SK-N-SH treated with all-trans-retinoic acid at 6 μM for 48 hours (cell line): ENCODE results near the gene TAPT1.

Experiments used
- ATAC-seq: fragments of 200-7000 bp; cut with Tn5 transposase; 3 replicates; pipeline ENCODE4 v1.9.1; 2020; ENCODE audit warnings: mild to moderate bottlenecking, moderate library complexity
- ARNTL ChIP-seq: fragments of 450-650 bp; formaldehyde crosslinking; IDR thresholded peaks from 2 replicates; pipeline ENCODE4 v1.5.0; 2020; ENCODE audit warnings: low read depth, mild to moderate bottlenecking, moderate library complexity, borderline replicate concordance
- BACH2 ChIP-seq: fragments of 250-450 bp; sonication (Bioruptor Pico); IDR thresholded peaks from 2 replicates; pipeline ENCODE4 v1.9.0; 2021; ENCODE audit warnings: mild to moderate bottlenecking, borderline replicate concordance
- CSDC2 ChIP-seq: fragments of 250-450 bp; sonication (Bioruptor Pico); IDR thresholded peaks from 2 replicates; pipeline ENCODE4 v1.5.0; 2020; ENCODE audit warnings: mild to moderate bottlenecking, moderate library complexity
- ESRRG ChIP-seq: fragments of 250-450 bp; sonication (Bioruptor Pico); IDR thresholded peaks from 2 replicates; pipeline ENCODE4 v1.6.1; 2021; ENCODE audit warnings: mild to moderate bottlenecking
- ISL1 ChIP-seq: fragments of 250-450 bp; sonication (Bioruptor Pico); IDR thresholded peaks from 2 replicates; pipeline ENCODE4 v2.1.2; 2022; ENCODE audit warnings: mild to moderate bottlenecking, moderate library complexity
- OSR1 ChIP-seq: fragments of 250-450 bp; sonication (Bioruptor Pico); IDR thresholded peaks from 2 replicates; pipeline ENCODE4 v1.8.0; 2022; ENCODE audit warnings: moderate library complexity, mild to moderate bottlenecking, inconsistent platforms
- PATZ1 ChIP-seq: fragments of 250-450 bp; sonication (Bioruptor Pico); IDR thresholded peaks from 2 replicates; pipeline ENCODE4 v1.8.0; 2020; ENCODE audit warnings: mild to moderate bottlenecking, moderate library complexity, borderline replicate concordance
- RARB ChIP-seq: fragments of 250-450 bp; sonication (Bioruptor Pico); IDR thresholded peaks from 2 replicates; pipeline ENCODE4 v1.8.0; 2021; ENCODE audit warnings: mild to moderate bottlenecking, moderate library complexity
- TCF4 ChIP-seq: fragments of 250-450 bp; sonication (Bioruptor Pico); IDR thresholded peaks from 2 replicates; pipeline ENCODE4 v1.8.0; 2021; ENCODE audit warnings: mild to moderate bottlenecking, moderate library complexity, borderline replicate concordance
- TOX ChIP-seq: fragments of 250-450 bp; sonication (Bioruptor Pico); IDR thresholded peaks from 2 replicates; pipeline ENCODE4 v1.8.0; 2021; ENCODE audit warnings: mild to moderate bottlenecking, moderate library complexity, borderline replicate concordance
- TSHZ2 ChIP-seq: fragments of 250-450 bp; sonication (Bioruptor Pico); IDR thresholded peaks from 2 replicates; pipeline ENCODE4 v1.5.0; 2020; ENCODE audit warnings: mild to moderate bottlenecking, moderate library complexity
- ZC3H10 ChIP-seq: fragments of 250-450 bp; sonication (Bioruptor Pico); IDR thresholded peaks from 2 replicates; pipeline ENCODE4 v1.5.1; 2021; ENCODE audit warnings: mild to moderate bottlenecking, moderate library complexity
- ZFP3 ChIP-seq: fragments of 250-450 bp; sonication (Bioruptor Pico); IDR thresholded peaks from 2 replicates; pipeline ENCODE4 v1.5.0; 2020; ENCODE audit warnings: mild to moderate bottlenecking, moderate library complexity
- ZFP30 ChIP-seq: fragments of 450-650 bp; formaldehyde crosslinking; IDR thresholded peaks from 2 replicates; pipeline ENCODE4 v1.5.0; 2022; ENCODE audit warnings: mild to moderate bottlenecking, moderate library complexity
- ZNF70 ChIP-seq: fragments of 450-650 bp; formaldehyde crosslinking; IDR thresholded peaks from 2 replicates; pipeline ENCODE4 v1.5.0; 2020; ENCODE audit warnings: mild to moderate bottlenecking, moderate library complexity
- ZNF8 ChIP-seq: fragments of 450-650 bp; formaldehyde crosslinking; IDR thresholded peaks from 2 replicates; pipeline ENCODE4 v1.5.0; 2020; ENCODE audit warnings: mild to moderate bottlenecking, moderate library complexity
- TF ChIP-seq, protein P1 (sequence below): fragments of 250-450 bp; sonication (Bioruptor Pico); IDR thresholded peaks from 2 replicates; pipeline ENCODE4 v1.5.1; 2021; ENCODE audit warnings: mild to moderate bottlenecking, moderate library complexity
- TF ChIP-seq, protein P2 (sequence below): fragments of 250-450 bp; sonication (Bioruptor Pico); IDR thresholded peaks from 2 replicates; pipeline ENCODE4 v1.8.0; 2021; ENCODE audit warnings: low read depth, mild to moderate bottlenecking, moderate library complexity, borderline replicate concordance

TAPT1 gene

DNA sequence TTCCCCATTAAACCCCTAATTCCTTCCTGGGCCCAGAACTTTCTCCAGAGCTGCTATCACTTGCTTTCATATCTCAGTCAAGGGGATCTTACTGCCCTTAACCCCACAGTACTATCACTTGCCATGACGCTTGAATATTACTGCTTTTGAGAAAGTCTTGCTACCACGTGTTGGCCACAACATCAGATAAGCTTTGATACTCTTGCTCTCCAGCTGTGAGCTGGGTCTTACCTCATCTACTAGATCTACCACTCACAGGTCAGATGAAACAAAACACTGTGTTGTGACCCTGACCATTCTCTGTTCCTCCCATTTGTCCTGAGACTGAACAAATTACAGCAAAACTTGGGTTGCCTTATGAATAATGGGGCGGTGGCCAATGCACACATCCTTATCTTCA, 12.1 kb upstream of the TAPT1 start:
- TF ChIP-seq ZFP30 (CRISPR knock-in tag): no peak
- TF ChIP-seq TSHZ2: no peak
- TF ChIP-seq TOX (CRISPR knock-in tag): no peak
- no peak for TF ChIP-seq ZC3H10
- no peak for TF ChIP-seq TCF4 (CRISPR knock-in tag)
- no peak for TF ChIP-seq OSR1 (CRISPR knock-in tag)
- TF ChIP-seq CSDC2 (CRISPR knock-in tag): no peak
- no peak for TF ChIP-seq ZNF8 (CRISPR knock-in tag)
- no peak for TF ChIP-seq ESRRG (CRISPR knock-in tag)
- TF ChIP-seq ISL1 (CRISPR knock-in tag): no peak
- TF ChIP-seq, protein P1, sequence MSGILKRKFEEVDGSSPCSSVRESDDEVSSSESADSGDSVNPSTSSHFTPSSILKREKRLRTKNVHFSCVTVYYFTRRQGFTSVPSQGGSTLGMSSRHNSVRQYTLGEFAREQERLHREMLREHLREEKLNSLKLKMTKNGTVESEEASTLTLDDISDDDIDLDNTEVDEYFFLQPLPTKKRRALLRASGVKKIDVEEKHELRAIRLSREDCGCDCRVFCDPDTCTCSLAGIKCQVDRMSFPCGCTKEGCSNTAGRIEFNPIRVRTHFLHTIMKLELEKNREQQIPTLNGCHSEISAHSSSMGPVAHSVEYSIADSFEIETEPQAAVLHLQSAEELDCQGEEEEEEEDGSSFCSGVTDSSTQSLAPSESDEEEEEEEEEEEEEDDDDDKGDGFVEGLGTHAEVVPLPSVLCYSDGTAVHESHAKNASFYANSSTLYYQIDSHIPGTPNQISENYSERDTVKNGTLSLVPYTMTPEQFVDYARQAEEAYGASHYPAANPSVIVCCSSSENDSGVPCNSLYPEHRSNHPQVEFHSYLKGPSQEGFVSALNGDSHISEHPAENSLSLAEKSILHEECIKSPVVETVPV (CRISPR knock-in tag): no peak
- no peak for ATAC-seq

DNA sequence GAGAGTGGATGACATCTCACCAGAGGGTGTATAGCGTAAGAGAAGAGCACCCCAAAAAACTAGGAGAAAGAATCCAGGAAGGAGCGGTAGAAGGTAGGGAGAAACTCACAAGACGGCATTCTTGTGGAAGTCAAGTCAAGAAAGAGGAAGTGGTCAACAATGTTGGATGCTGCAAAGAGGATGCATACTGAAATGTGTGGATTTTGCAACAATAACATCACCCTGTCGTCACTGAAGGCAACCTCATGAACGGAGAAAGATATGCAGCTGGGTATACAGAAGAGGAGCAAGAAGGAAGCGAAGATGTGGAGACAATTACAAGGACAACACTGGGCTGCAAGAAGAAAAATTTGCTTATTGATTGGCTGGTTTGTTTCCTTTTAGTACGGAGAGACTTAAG, 11.4 kb upstream of the TAPT1 start:
- no peak for ATAC-seq
- TF ChIP-seq ZC3H10: no peak
- TF ChIP-seq ZNF8 (CRISPR knock-in tag): no peak
- no peak for TF ChIP-seq OSR1 (CRISPR knock-in tag)
- TF ChIP-seq ZFP3 (CRISPR knock-in tag): no peak
- TF ChIP-seq ARNTL (CRISPR knock-in tag): no peak
- TF ChIP-seq ISL1 (CRISPR knock-in tag): no peak
- TF ChIP-seq ZNF70 (CRISPR knock-in tag): no peak
- TF ChIP-seq, protein P2, sequence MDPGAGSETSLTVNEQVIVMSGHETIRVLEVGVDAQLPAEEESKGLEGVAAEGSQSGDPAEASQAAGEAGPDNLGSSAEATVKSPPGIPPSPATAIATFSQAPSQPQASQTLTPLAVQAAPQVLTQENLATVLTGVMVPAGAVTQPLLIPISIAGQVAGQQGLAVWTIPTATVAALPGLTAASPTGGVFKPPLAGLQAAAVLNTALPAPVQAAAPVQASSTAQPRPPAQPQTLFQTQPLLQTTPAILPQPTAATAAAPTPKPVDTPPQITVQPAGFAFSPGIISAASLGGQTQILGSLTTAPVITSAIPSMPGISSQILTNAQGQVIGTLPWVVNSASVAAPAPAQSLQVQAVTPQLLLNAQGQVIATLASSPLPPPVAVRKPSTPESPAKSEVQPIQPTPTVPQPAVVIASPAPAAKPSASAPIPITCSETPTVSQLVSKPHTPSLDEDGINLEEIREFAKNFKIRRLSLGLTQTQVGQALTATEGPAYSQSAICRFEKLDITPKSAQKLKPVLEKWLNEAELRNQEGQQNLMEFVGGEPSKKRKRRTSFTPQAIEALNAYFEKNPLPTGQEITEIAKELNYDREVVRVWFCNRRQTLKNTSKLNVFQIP (CRISPR knock-in tag): no peak
- TF ChIP-seq TCF4 (CRISPR knock-in tag): no peak
- TF ChIP-seq TSHZ2: no peak
- no peak for TF ChIP-seq CSDC2 (CRISPR knock-in tag)
- TF ChIP-seq BACH2 (CRISPR knock-in tag): no peak
- TF ChIP-seq RARB (CRISPR knock-in tag): no peak
- no peak for TF ChIP-seq PATZ1 (CRISPR knock-in tag)
- TF ChIP-seq, protein P1 (CRISPR knock-in tag): no peak
